HepG2 (cell line): ENCODE results near the gene CRAMP1. TPM values are rescaled to one million over a fixed set of nuclear protein-coding genes. Genes with fewer than 3 reads are reported as not detected.

ENCODE experiments used
- ATAC-seq: fragments of 200-7000 bp; cut with Tn5 transposase; 3 replicates; pipeline ENCODE4 v1.9.1; 2020; ENCODE audit warnings: mild to moderate bottlenecking, moderate library complexity
- BruUV-seq: library from RNA; stranded (reverse); fragments of 400-500 nt; replicated peaks from 2 replicates; lab custom pipeline; 2021; lab: Mats Ljungman, UMichigan
- CTCF ChIA-PET: fragments of 300-600 bp; formaldehyde crosslinking; extraction: SDS; loops from one replicate; lab custom pipeline; 2021; ENCODE audit warnings: low total read pairs, inconsistent platforms, low intra/inter-chr PET ratio; lab: Yijun Ruan, JAX
- POLR2A ChIA-PET: fragments of 350-600 bp; sonication (Branson Sonifier 250); formaldehyde crosslinking; loops from one replicate; lab custom pipeline; 2020; ENCODE audit warnings: antibody characterized with exemption, inconsistent platforms; lab: Yijun Ruan, JAX
- DNase-seq: peaks from one replicate; pipeline ENCODE4 v3.0.0-alpha.2; 2015; ENCODE audit warnings: low spot score
- FAIRE-seq: peaks from 3 replicates; lab custom pipeline; 2011; peaks lifted over from hg19 to GRCh38; lab: Jason Lieb, UNC
- H2AFZ ChIP-seq: one replicate; pipeline ENCODE4 v1.6.1; 2011; ENCODE audit warnings: low read length, inconsistent platforms
- H3K27ac ChIP-seq: fragments of 300-600 bp; 3 replicates; pipeline ENCODE4 v1.8.0; 2011; ENCODE audit warnings: mixed run types, mild to moderate bottlenecking, mixed read lengths, low read length, inconsistent platforms; ENCODE audit not compliant: insufficient read depth; ENCODE audit errors: extremely low read length
- H3K27me3 ChIP-seq, 2 experiments: fragments of 200-600 bp in 1 of 2; 2 replicates in 1 of 2; 3 replicates in 1 of 2; pipeline versions ENCODE4 v1.6.0 to v1.8.0; 2011; ENCODE audit warnings: low read length in 2 of 2, mild to moderate bottlenecking in 2 of 2, moderate library complexity in 2 of 2, inconsistent platforms in 1 of 2; ENCODE audit not compliant: insufficient read depth in 2 of 2, control insufficient read depth in 1 of 2
- H3K36me3 ChIP-seq, 2 experiments: fragments of 200-600 bp in 1 of 2; replicated peaks in 1 of 2; 2 replicates in 1 of 2; 3 replicates in 1 of 2; pipeline versions ENCODE4 v1.5.1 to v1.8.0; 2011; ENCODE audit warnings: low read length in 2 of 2, inconsistent platforms in 1 of 2; ENCODE audit not compliant: insufficient read depth in 2 of 2, control insufficient read depth in 1 of 2
- H3K4me1 ChIP-seq: 2 replicates; pipeline ENCODE4 v1.5.1; 2012; ENCODE audit warnings: low read length, inconsistent platforms; ENCODE audit not compliant: insufficient read depth
- H3K4me2 ChIP-seq: 2 replicates; pipeline ENCODE4 v1.6.0; 2011; ENCODE audit warnings: low read depth, low read length, inconsistent platforms
- H3K4me3 ChIP-seq, 3 experiments: fragments of 200-600 bp in 1 of 3; sonication (generic), shearing (Covaris generic) in 1 of 3; replicated peaks in 1 of 3; 2 replicates each; pipeline ENCODE4 v1.5.1; 2011 to 2016; ENCODE audit warnings: low read length in 3 of 3, inconsistent platforms in 2 of 3, low read depth in 2 of 3, mild to moderate bottlenecking in 2 of 3, control low read depth in 1 of 3, mixed read lengths in 1 of 3; ENCODE audit not compliant: insufficient read depth in 1 of 3
- H3K79me2 ChIP-seq: one replicate; pipeline ENCODE4 v1.6.1; 2011; ENCODE audit warnings: low read length, inconsistent platforms; ENCODE audit not compliant: insufficient read depth
- H3K9ac ChIP-seq: 2 replicates; pipeline ENCODE4 v1.6.0; 2011; ENCODE audit warnings: mild to moderate bottlenecking, low read depth, low read length, inconsistent platforms; ENCODE audit not compliant: insufficient read depth
- H3K9me3 ChIP-seq: 2 replicates; pipeline ENCODE4 v1.5.1; 2012; ENCODE audit warnings: mild to moderate bottlenecking, low read length
- H4K20me1 ChIP-seq: 2 replicates; pipeline ENCODE4 v1.6.0; 2011; ENCODE audit warnings: inconsistent platforms, mild to moderate bottlenecking, low read length, moderate library complexity; ENCODE audit not compliant: insufficient read depth
- ARID5B ChIP-seq: IDR thresholded peaks from 2 replicates; pipeline ENCODE4 v1.4.0; 2020; ENCODE audit warnings: mild to moderate bottlenecking, missing genetic modification reagents
- BATF2 ChIP-seq: sonication (generic); formaldehyde crosslinking; IDR thresholded peaks from 2 replicates; pipeline ENCODE4 v1.8.0; 2022; ENCODE audit warnings: mild to moderate bottlenecking, missing genetic modification reagents, moderate library complexity
- CEBPZ ChIP-seq: IDR thresholded peaks from 2 replicates; pipeline ENCODE4 v1.6.1; 2012; ENCODE audit warnings: low read length, improper control_type of control experiment
- DNMT3B ChIP-seq: conservative IDR thresholded peaks from 2 replicates; pipeline ENCODE4 v1.6.1; 2016; ENCODE audit warnings: missing biosample characterization, control low read depth
- IKZF4 ChIP-seq: sonication (generic); formaldehyde crosslinking; IDR thresholded peaks from 2 replicates; pipeline ENCODE4 v1.5.1; 2020; ENCODE audit warnings: borderline replicate concordance, mild to moderate bottlenecking, low read depth, missing genetic modification reagents; ENCODE audit errors: not compliant biosample characterization
- MYNN ChIP-seq: sonication (generic); formaldehyde crosslinking; IDR thresholded peaks from 2 replicates; pipeline ENCODE4 v1.4.0; 2020; ENCODE audit warnings: mild to moderate bottlenecking, low read depth, missing genetic modification reagents
- ZNF138 ChIP-seq: sonication (generic); formaldehyde crosslinking; IDR thresholded peaks from 2 replicates; pipeline ENCODE4 v1.5.0; 2020; ENCODE audit warnings: mild to moderate bottlenecking, low read depth, missing genetic modification reagents
- ZNF562 ChIP-seq: sonication (generic); formaldehyde crosslinking; IDR thresholded peaks from 2 replicates; pipeline ENCODE4 v1.8.0; 2022; ENCODE audit warnings: missing genetic modification reagents, borderline replicate concordance
- ZNF687 ChIP-seq: sonication (generic); formaldehyde crosslinking; IDR thresholded peaks from 2 replicates; pipeline ENCODE4 v1.5.1; 2020; ENCODE audit warnings: mild to moderate bottlenecking, missing genetic modification reagents, moderate library complexity
- WGBS: methylation state at CpG from one replicate; pipeline ENCODE4 v1.1.6; 2017; ENCODE audit warnings: low lambda C conversion rate; 5-methylcytosine and 5-hydroxymethylcytosine counted together
- in situ Hi-C: cut with HindIII; loops from 2 replicates; pipeline ENCODE4 v1.10.0; 2017; ENCODE audit warnings: low pct_unique_long_range_greater_than_20kb; ENCODE audit not compliant: extremely low pct_ligation_motif_present
- intact Hi-C: fragments of 100-400 bp; cut with micrococcal nuclease; formaldehyde crosslinking; loops from one replicate; pipeline ENCODE4 v1.10.0; 2022; ENCODE audit not compliant: unreplicated experiment
- polyA plus RNA-seq, 8 experiments: library from polyadenylated mRNA; depleted of rRNA in 3 of 8; stranded (reverse) in 7 of 8; unstranded in 1 of 8; fragments of >200 nt; fragmentation: Illumina TruSeq in 4 of 8; extraction: Trizol in 4 of 8; gene quantifications; 2 replicates each; pipeline versions ENCODE4 v1.2.1 to v1.2.3, GENCODE V29; 2011 to 2016; ENCODE audit warnings: low read depth in 4 of 8, missing spikeins in 1 of 8, mixed read lengths in 1 of 8; ENCODE audit not compliant: insufficient read depth in 1 of 8
- total RNA-seq, 5 experiments: library from RNA; depleted of rRNA; stranded (reverse); fragments of >200 nt; fragmentation: Illumina TruSeq; extraction: Trizol; gene quantifications; 2 replicates each; pipeline ENCODE4 v1.2.3, GENCODE V29; 2016; ENCODE audit warnings: low read depth in 1 of 5

Gene CRAMP1
- total and polyA plus RNA-seq, 2 of the 13 experiments (the other 11 are each of a cell fraction or from before 2014, with no cell fraction given) = 6.8 to 9.7 TPM

- TF ChIP-seq ARID5B (CRISPR knock-in tag) (no peak), ZNF138 (CRISPR knock-in tag) (no peak)
Measured at GRCh38 chr16:1673424-1674151, 61.4 kb downstream of the CRAMP1 start (continued).

GRCh38 chr16:1674306-1674705 is 62.1 kb downstream of the CRAMP1 start:
- ChIA-PET CTCF (no interaction called here), POLR2A (no interaction called here)
- peaks cover 3% of the 10 kb centered on the region for H3K4me1 ChIP-seq
- no peak overlapping the region for H3K4me2 ChIP-seq
- H2AFZ ChIP-seq = no peak overlapping the region
- no TSS peak for BruUV-seq
- 0 out of 2 replicates have a peak, but pooled peaks cover 5% of the 10 kb centered on the region for H4K20me1 ChIP-seq
- intact Hi-C loops (no loop called here), in situ Hi-C loops (no loop called here)
- H3K9ac ChIP-seq = no peak overlapping the region
- 89% methylated on average over 3 of the region's 7 CpGs for WGBS
- peaks cover 8% of the 10 kb centered on the region for H3K79me2 ChIP-seq
- H3K9me3 ChIP-seq = no peaks in the 10 kb centered on the region
- no peak for FAIRE-seq
- DNase-seq = no peak
- H3K27me3 ChIP-seq = no peaks in the 10 kb centered on the region; a peak in 1 of 5 replicates
- no peak overlapping the region for H3K27ac ChIP-seq
- peaks cover 19 to 61% of the 10 kb centered on the region in 2 experiments; a peak in 4 of 5 replicates for H3K36me3 ChIP-seq
- no peak overlapping the region for H3K4me3 ChIP-seq
- ATAC-seq = no peak
- TF ChIP-seq MYNN (no peak), ZNF687 (CRISPR knock-in tag) (no peak), BATF2 (CRISPR knock-in tag) (no peak), DNMT3B (no peak), ZNF562 (CRISPR knock-in tag) (no peak), IKZF4 (CRISPR knock-in tag) (no peak), CEBPZ (no peak)
